G401 (cell line): Measurements from ENCODE around the gene CCDC88C. TPM values are rescaled to one million over a fixed set of nuclear protein-coding genes. Genes with fewer than 3 reads are reported as not detected.
"Not testable (repeated sequence)": the region's sequence is repeated elsewhere in the genome, so short reads cannot be mapped to it uniquely, and the experiment has no call there.

Experiments
- DNase-seq: peaks from one replicate; pipeline ENCODE4 v3.0.0-alpha.2; 2015; ENCODE audit warnings: low spot score
- in situ Hi-C: cut with HindIII; loops from 2 replicates; pipeline ENCODE4 v1.10.0; 2016; ENCODE audit warnings: low sequenced_read_pairs, mixed read lengths
- total RNA-seq: library from RNA; depleted of rRNA; stranded (reverse); fragments of >200 nt; shearing (Covaris generic); gene quantifications from 2 replicates; pipeline ENCODE4 v1.2.3, GENCODE V29; 2014

The CCDC88C gene
- total RNA-seq, 1 experiment from 2014 or later, result 16.9 TPM

GRCh38 chr14:91249841-91250616, 167.6 kb downstream of the CCDC88C start:
- peak; percentile 87 for DNase-seq

GRCh38 chr14:91246051-91246852, 171.4 kb downstream of the CCDC88C start:
- in situ Hi-C loops, result no loop called here
- DNase-seq, result no peak

More at GRCh38 chr14:91249841-91250616, 167.6 kb downstream of the CCDC88C start:
- in situ Hi-C loops, result no loop called here

GRCh38 chr14:91245616-91246015, 172.0 kb downstream of the CCDC88C start:
- DNase-seq, in situ Hi-C loops: not testable (repeated sequence)

- in situ Hi-C loops, result no loop called here
- peak; percentile 43 for DNase-seq
These were observed 172.6 kb downstream of the CCDC88C start for GRCh38 chr14:91245029-91245428.

GRCh38 chr14:91244501-91244901, 173.1 kb downstream of the CCDC88C start, which contains the start of gene GPR68:
Gene GPR68, minus strand, starts transcription at chr14:91244704. Its CDS starts 9,654 bp downstream, at chr14:91235050.
- DNase-seq, result peak; percentile 90
- in situ Hi-C loops, result no loop called here

- no peak for DNase-seq
- in situ Hi-C loops, result no loop called here
These were observed 174.5 kb downstream of the CCDC88C start for GRCh38 chr14:91243074-91243471.

GRCh38 chr14:91242635-91243034, 175.0 kb downstream of the CCDC88C start:
- no peak for DNase-seq
- in situ Hi-C loops, result no loop called here

GRCh38 chr14:91241863-91242262, 175.8 kb downstream of the CCDC88C start:
- in situ Hi-C loops, result no loop called here
- DNase-seq, result no peak

- in situ Hi-C loops, result no loop called here
- no peak for DNase-seq
These were observed 179.0 kb downstream of the CCDC88C start for GRCh38 chr14:91238661-91239060.

GRCh38 chr14:91238085-91238484, 179.5 kb downstream of the CCDC88C start:
- DNase-seq, result no peak
- in situ Hi-C loops, result no loop called here

GRCh38 chr14:91237219-91237618, 180.4 kb downstream of the CCDC88C start:
- in situ Hi-C loops, result no loop called here
- no peak for DNase-seq

GRCh38 chr14:91235841-91236240, 181.8 kb downstream of the CCDC88C start:
- in situ Hi-C loops, result no loop called here
- DNase-seq, result no peak

GRCh38 chr14:91234791-91235114, 182.9 kb downstream of the CCDC88C start:
- in situ Hi-C loops, result no loop called here

GRCh38 chr14:91233936-91234790, 183.5 kb downstream of the CCDC88C start:
- no peak for DNase-seq
- in situ Hi-C loops, result no loop called here

More at GRCh38 chr14:91234791-91235114, 182.9 kb downstream of the CCDC88C start:
- no peak for DNase-seq

GRCh38 chr14:91232603-91233002, 185.0 kb downstream of the CCDC88C start:
- in situ Hi-C loops, result no loop called here
- DNase-seq, result no peak

GRCh38 chr14:91232052-91232451, 185.6 kb downstream of the CCDC88C start:
- no peak for DNase-seq
- in situ Hi-C loops, result no loop called here

- in situ Hi-C loops, result no loop called here
- DNase-seq, result no peak
These were observed 186.2 kb downstream of the CCDC88C start for GRCh38 chr14:91231446-91231845.

- DNase-seq, result peak; percentile 81
- in situ Hi-C loops, result no loop called here
These were observed 187.1 kb downstream of the CCDC88C start for GRCh38 chr14:91230397-91231035.

- DNase-seq, result no peak
- in situ Hi-C loops, result no loop called here
These were observed 187.8 kb downstream of the CCDC88C start for GRCh38 chr14:91229743-91230200.
